Measurements from ENCODE around the gene ZZZ3.
"Not testable (repeated sequence)": the region's sequence is repeated elsewhere in the genome, so short reads cannot be mapped to it uniquely, and the experiment has no call there.

The ZZZ3 gene

GRCh38 chr1:77683160-77684148 lies 996 bp upstream of the ZZZ3 start:
- Histone ChIP-seq H3K9me2 (replicated peaks; ENCODE audit: insufficient read depth, low read length) (no peaks in the 10 kb centered on the region), H3K4me3 (ENCODE audit: low read length) (peak overlapping the region; percentile 69), H3K9ac (ENCODE audit: low read length) (peak overlapping the region; percentile 91), H3K36me3 (replicated peaks; ENCODE audit: insufficient read depth, low read length) (no peaks in the 10 kb centered on the region), H3K4me2 (ENCODE audit: low read depth, low read length) (peak overlapping the region; percentile 82), H3K4me1 (ENCODE audit: low read length) (peaks cover 13% of the 10 kb centered on the region; the same call in 1 of the 2 replicates), H3K79me2 (ENCODE audit: low read length) (peaks cover 42% of the 10 kb centered on the region), H3K27ac (ENCODE audit: low read length) (peak overlapping the region; percentile 96), H3F3A (ENCODE audit: insufficient read depth, low read length) (peaks cover 26% of the 10 kb centered on the region), H2AFZ (ENCODE audit: low read length) (peak overlapping the region; percentile 94), H4K20me1 (ENCODE audit: insufficient read depth, low read length) (peaks cover 17% of the 10 kb centered on the region), H3K9me3 (replicated peaks; ENCODE audit: insufficient read depth, low read length) (no peaks in the 10 kb centered on the region), H3K27me3 (replicated peaks; ENCODE audit: insufficient read depth, low read length) (no peaks in the 10 kb centered on the region)
- peak; percentile 94 for DNase-seq
- peak; percentile 79 for TF ChIP-seq CTCF (IDR thresholded peaks at IDR 0.05; ENCODE audit: low read length)
- no peak for TF ChIP-seq EZH2 (optimal IDR thresholded peaks at IDR 0.05; ENCODE audit: low read depth, low read length)

DNA sequence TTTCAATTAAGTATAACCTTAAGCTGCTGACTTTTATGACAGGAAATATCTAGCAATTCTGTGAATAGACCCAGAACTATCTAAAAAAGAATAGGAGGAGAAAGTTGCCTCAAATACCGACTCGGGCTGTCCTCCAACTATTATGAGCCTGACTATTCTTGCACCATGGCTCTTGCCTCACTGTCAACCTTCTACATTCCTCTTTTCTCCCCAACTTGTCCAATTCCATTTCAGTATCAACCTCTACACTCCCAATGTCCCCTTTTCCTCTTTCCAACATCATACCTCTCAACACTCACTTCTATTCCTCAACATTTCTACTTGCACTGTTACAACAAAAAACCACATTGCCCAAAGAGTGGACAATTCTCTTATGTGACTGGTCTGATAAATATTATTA lies 2.3 kb downstream of the ZZZ3 start:
- Histone ChIP-seq H3K36me3 (replicated peaks; ENCODE audit: insufficient read depth, low read length) (no peaks in the 10 kb centered on the region), H3K27me3 (replicated peaks; ENCODE audit: insufficient read depth, low read length) (no peaks in the 10 kb centered on the region), H3K9ac (ENCODE audit: low read length) (no peak overlapping the region), H3K4me2 (ENCODE audit: low read depth, low read length) (no peak overlapping the region), H3K27ac (ENCODE audit: low read length) (no peak overlapping the region), H2AFZ (ENCODE audit: low read length) (no peak overlapping the region), H3K4me1 (ENCODE audit: low read length) (peaks cover 13% of the 10 kb centered on the region; the same call in 1 of the 2 replicates), H3K79me2 (ENCODE audit: low read length) (peaks cover 75% of the 10 kb centered on the region), H4K20me1 (ENCODE audit: insufficient read depth, low read length) (peaks cover 37% of the 10 kb centered on the region), H3K4me3 (ENCODE audit: low read length) (no peak overlapping the region), H3F3A (ENCODE audit: insufficient read depth, low read length) (peaks cover 22% of the 10 kb centered on the region), H3K9me2 (replicated peaks; ENCODE audit: insufficient read depth, low read length) (no peaks in the 10 kb centered on the region), H3K9me3 (replicated peaks; ENCODE audit: insufficient read depth, low read length) (no peaks in the 10 kb centered on the region)
- no peak for DNase-seq
- TF ChIP-seq CTCF (IDR thresholded peaks at IDR 0.05; ENCODE audit: low read length), result no peak
- no peak for TF ChIP-seq EZH2 (optimal IDR thresholded peaks at IDR 0.05; ENCODE audit: low read depth, low read length)
- no peak for TF ChIP-seq EZH2phosphoT487 (IDR thresholded peaks at IDR 0.05; ENCODE audit: low read length)

DNA sequence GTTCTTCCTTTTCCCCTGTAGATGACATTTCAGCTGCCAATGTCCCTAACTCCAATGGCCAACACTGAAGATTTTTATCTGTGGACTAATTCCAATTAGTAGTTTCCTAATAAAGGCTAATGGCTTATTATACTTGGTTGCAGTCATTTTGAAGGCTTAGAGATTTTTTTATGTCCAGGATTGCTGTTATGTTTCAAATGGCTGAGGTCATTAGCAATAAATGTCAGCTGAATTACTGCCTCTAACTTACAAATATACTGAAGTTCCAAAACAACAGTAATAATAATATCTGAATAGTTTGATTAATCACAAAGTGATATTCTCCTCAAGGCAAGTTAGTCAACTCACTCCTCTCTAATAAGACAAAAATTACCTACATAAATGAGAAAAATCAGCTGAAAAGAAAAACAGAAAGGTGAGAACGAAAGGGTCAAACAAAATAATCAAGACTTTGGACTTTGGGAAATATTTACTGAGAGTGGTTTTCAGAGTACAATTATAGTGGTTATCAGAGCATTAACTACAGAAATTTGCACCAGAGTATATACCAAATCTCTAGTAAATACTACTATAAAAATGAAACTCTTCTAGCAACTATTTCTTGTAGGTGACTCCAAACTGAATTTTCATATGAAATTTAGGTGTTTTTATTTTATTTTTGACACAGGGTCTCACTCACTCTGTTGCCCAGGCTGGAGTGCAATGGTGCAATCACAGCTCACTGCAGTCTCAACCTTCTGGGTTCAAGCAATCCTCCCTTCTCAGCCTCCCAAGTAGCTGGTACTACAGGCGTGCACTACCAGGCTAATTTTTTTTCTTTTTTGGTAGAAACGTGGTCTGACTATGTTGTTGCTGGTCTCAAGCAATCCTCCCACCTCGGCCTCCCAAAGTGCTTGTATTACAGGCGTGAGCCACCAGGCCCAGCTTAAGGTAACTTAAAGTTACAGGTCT lies 3.5 kb downstream of the ZZZ3 start:
- H4K20me1 ChIP-seq (ENCODE audit: insufficient read depth, low read length), result peaks cover 37% of the 10 kb centered on the region
- no peaks in the 10 kb centered on the region for H3K36me3 ChIP-seq (replicated peaks; ENCODE audit: insufficient read depth, low read length)
- no peak overlapping the region for H3K27ac ChIP-seq (ENCODE audit: low read length)
- no peak for DNase-seq
- no peak overlapping the region for H3K4me2 ChIP-seq (ENCODE audit: low read depth, low read length)
- H3K4me1 ChIP-seq (ENCODE audit: low read length), result peaks cover 6% of the 10 kb centered on the region; the same call in 1 of the 2 replicates
- H3K9me3 ChIP-seq (replicated peaks; ENCODE audit: insufficient read depth, low read length), result no peaks in the 10 kb centered on the region
- peaks cover 16% of the 10 kb centered on the region for H3F3A ChIP-seq (ENCODE audit: insufficient read depth, low read length)
- peaks cover 87% of the 10 kb centered on the region for H3K79me2 ChIP-seq (ENCODE audit: low read length)
- H3K27me3 ChIP-seq (replicated peaks; ENCODE audit: insufficient read depth, low read length), result no peaks in the 10 kb centered on the region
- TF ChIP-seq CTCF (IDR thresholded peaks at IDR 0.05; ENCODE audit: low read length) (no peak), EZH2phosphoT487 (IDR thresholded peaks at IDR 0.05; ENCODE audit: low read length) (no peak), EZH2 (optimal IDR thresholded peaks at IDR 0.05; ENCODE audit: low read depth, low read length) (no peak)
- no peak overlapping the region for H3K9ac ChIP-seq (ENCODE audit: low read length)
- H3K9me2 ChIP-seq (replicated peaks; ENCODE audit: insufficient read depth, low read length), result no peaks in the 10 kb centered on the region
- no peak overlapping the region for H3K4me3 ChIP-seq (ENCODE audit: low read length)
- no peak overlapping the region for H2AFZ ChIP-seq (ENCODE audit: low read length)

GRCh38 chr1:77674807-77675206 lies 7.7 kb downstream of the ZZZ3 start:
- not testable (repeated sequence) for H3F3A ChIP-seq (ENCODE audit: insufficient read depth, low read length); H3K9me3 ChIP-seq (replicated peaks; ENCODE audit: insufficient read depth, low read length); H3K4me3 ChIP-seq (ENCODE audit: low read length); H3K36me3 ChIP-seq (replicated peaks; ENCODE audit: insufficient read depth, low read length); H3K9me2 ChIP-seq (replicated peaks; ENCODE audit: insufficient read depth, low read length); H3K27ac ChIP-seq (ENCODE audit: low read length); H3K27me3 ChIP-seq (replicated peaks; ENCODE audit: insufficient read depth, low read length); DNase-seq; H2AFZ ChIP-seq (ENCODE audit: low read length); H3K9ac ChIP-seq (ENCODE audit: low read length); H3K4me2 ChIP-seq (ENCODE audit: low read depth, low read length)
- Histone ChIP-seq H4K20me1 (ENCODE audit: insufficient read depth, low read length) (peaks cover 36% of the 10 kb centered on the region), H3K79me2 (ENCODE audit: low read length) (peaks cover 100% of the 10 kb centered on the region), H3K4me1 (ENCODE audit: low read length) (peaks cover 21% of the 10 kb centered on the region)
